Osteoblast (primary cell): ENCODE measurements around the gene INTS11. TPM values are rescaled to one million over a fixed set of nuclear protein-coding genes. Genes with fewer than 3 reads are reported as not detected.
A peak's percentile ranks its signal among the peaks of the same experiment; 100 is the strongest.

ENCODE experiments used
- DNase-seq: peaks from one replicate; pipeline ENCODE4 v3.0.0; 2011; ENCODE audit warnings: low spot score, mixed read lengths; ENCODE audit not compliant: insufficient read length; ENCODE audit errors: missing footprints
- H2AFZ ChIP-seq: 2 replicates; pipeline ENCODE4 v1.6.0; 2011; ENCODE audit warnings: mild to moderate bottlenecking, low read length
- H3K27ac ChIP-seq: 2 replicates; pipeline ENCODE4 v1.5.1; 2011; ENCODE audit warnings: mild to moderate bottlenecking, low read depth, low read length, moderate library complexity
- H3K27me3 ChIP-seq: 2 replicates; pipeline ENCODE4 v1.6.0; 2012; ENCODE audit warnings: mild to moderate bottlenecking, control low read depth, inconsistent platforms, low read length, moderate library complexity; ENCODE audit not compliant: insufficient read depth
- H3K36me3 ChIP-seq: 2 replicates; pipeline ENCODE4 v1.5.1; 2011; ENCODE audit warnings: mild to moderate bottlenecking, low read length, control low read depth, moderate library complexity; ENCODE audit not compliant: insufficient read depth
- H3K4me1 ChIP-seq: 2 replicates; pipeline ENCODE4 v1.5.1; 2011; ENCODE audit warnings: mild to moderate bottlenecking, low read length, control low read depth, moderate library complexity; ENCODE audit not compliant: insufficient read depth
- H3K4me2 ChIP-seq: 2 replicates; pipeline ENCODE4 v1.6.0; 2011; ENCODE audit warnings: mild to moderate bottlenecking, low read length; ENCODE audit not compliant: insufficient read depth
- H3K4me3 ChIP-seq: fragments of 200-600 bp; sonication (generic); 3 replicates; pipeline ENCODE4 v1.5.1; 2012; ENCODE audit warnings: mild to moderate bottlenecking, low read length, inconsistent platforms; ENCODE audit not compliant: insufficient read depth
- H3K79me2 ChIP-seq: 2 replicates; pipeline ENCODE4 v1.6.0; 2012; ENCODE audit warnings: mild to moderate bottlenecking, low read length, control low read depth, inconsistent platforms; ENCODE audit not compliant: insufficient read depth
- H3K9me3 ChIP-seq: 2 replicates; pipeline ENCODE4 v1.5.1; 2011; ENCODE audit warnings: low read depth, low read length, control low read depth
- H4K20me1 ChIP-seq: 2 replicates; pipeline ENCODE4 v1.6.0; 2012; ENCODE audit warnings: mild to moderate bottlenecking, low read length, control low read depth; ENCODE audit not compliant: insufficient read depth
- CTCF ChIP-seq: IDR thresholded peaks from 2 replicates; pipeline ENCODE4 v1.5.1; 2011; ENCODE audit warnings: mild to moderate bottlenecking, low read depth, low read length, moderate library complexity; ENCODE audit errors: extremely low read depth
- total RNA-seq: library from RNA; depleted of rRNA; stranded (reverse); fragments of >200 nt; gene quantifications from 2 replicates; pipeline ENCODE4 v1.2.3, GENCODE V29; 2012

INTS11 gene
- total RNA-seq, 1 donor, result 59.7 TPM

GRCh38 chr1:1330366-1331067 lies 6.1 kb upstream of the INTS11 start:
- H3K36me3 ChIP-seq, result peaks cover 5% of the 10 kb centered on the region
- H3K4me2 ChIP-seq, result no peak overlapping the region
- no peak overlapping the region for H2AFZ ChIP-seq
- H3K27ac ChIP-seq, result no peak overlapping the region
- DNase-seq, result no peak
- H3K79me2 ChIP-seq, result peaks cover 20% of the 10 kb centered on the region
- H3K4me1 ChIP-seq, result peaks cover 6% of the 10 kb centered on the region
- H4K20me1 ChIP-seq, result peaks cover 29% of the 10 kb centered on the region
- TF ChIP-seq CTCF, result no peak
- H3K27me3 ChIP-seq, result no peaks in the 10 kb centered on the region
- no peaks in the 10 kb centered on the region for H3K9me3 ChIP-seq
- no peak overlapping the region for H3K4me3 ChIP-seq

- no peak overlapping the region for H3K27ac ChIP-seq
- no peaks in the 10 kb centered on the region for H3K27me3 ChIP-seq
- peaks cover 28% of the 10 kb centered on the region for H3K79me2 ChIP-seq
- peaks cover 12% of the 10 kb centered on the region for H3K4me1 ChIP-seq
- no peak for DNase-seq
- H3K4me3 ChIP-seq, result no peak overlapping the region
- H3K4me2 ChIP-seq, result no peak overlapping the region
- no peaks in the 10 kb centered on the region for H3K9me3 ChIP-seq
- H4K20me1 ChIP-seq, result peaks cover 27% of the 10 kb centered on the region
- TF ChIP-seq CTCF, result no peak
- H3K36me3 ChIP-seq, result peaks cover 5% of the 10 kb centered on the region
- no peak overlapping the region for H2AFZ ChIP-seq
Observed at GRCh38 chr1:1329304-1330210, 5.1 kb upstream of the INTS11 start.

- Histone ChIP-seq H3K4me1 (peaks cover 12% of the 10 kb centered on the region), H3K4me2 (no peak overlapping the region), H3K27me3 (no peaks in the 10 kb centered on the region), H4K20me1 (peaks cover 26% of the 10 kb centered on the region), H3K9me3 (no peaks in the 10 kb centered on the region), H3K36me3 (peaks cover 5% of the 10 kb centered on the region), H3K27ac (no peak overlapping the region), H3K79me2 (peaks cover 38% of the 10 kb centered on the region), H3K4me3 (no peak overlapping the region), H2AFZ (no peak overlapping the region)
- no peak for TF ChIP-seq CTCF
- peak; percentile 73 for DNase-seq
Observed at GRCh38 chr1:1328254-1328653, 3.8 kb upstream of the INTS11 start.

- Histone ChIP-seq H3K36me3 (peaks cover 5% of the 10 kb centered on the region), H3K79me2 (peaks cover 45% of the 10 kb centered on the region), H3K9me3 (no peaks in the 10 kb centered on the region), H3K27me3 (no peaks in the 10 kb centered on the region), H4K20me1 (peaks cover 30% of the 10 kb centered on the region), H3K27ac (no peak overlapping the region), H3K4me1 (peaks cover 12% of the 10 kb centered on the region), H2AFZ (no peak overlapping the region), H3K4me3 (no peak overlapping the region), H3K4me2 (no peak overlapping the region)
- TF ChIP-seq CTCF, result no peak
- no peak for DNase-seq
Observed at GRCh38 chr1:1327291-1327690, 2.8 kb upstream of the INTS11 start.
